ENCODE results near the gene ZNF317. TPM values are rescaled to one million over a fixed set of nuclear protein-coding genes. Genes with fewer than 3 reads are reported as not detected.
"Not testable (repeated sequence)": the region's sequence is repeated elsewhere in the genome, so short reads cannot be mapped to it uniquely, and the experiment has no call there.

The ZNF317 gene
- total RNA-seq, 2 donors from 2014 or later: 45.7 to 50.4 TPM

DNA sequence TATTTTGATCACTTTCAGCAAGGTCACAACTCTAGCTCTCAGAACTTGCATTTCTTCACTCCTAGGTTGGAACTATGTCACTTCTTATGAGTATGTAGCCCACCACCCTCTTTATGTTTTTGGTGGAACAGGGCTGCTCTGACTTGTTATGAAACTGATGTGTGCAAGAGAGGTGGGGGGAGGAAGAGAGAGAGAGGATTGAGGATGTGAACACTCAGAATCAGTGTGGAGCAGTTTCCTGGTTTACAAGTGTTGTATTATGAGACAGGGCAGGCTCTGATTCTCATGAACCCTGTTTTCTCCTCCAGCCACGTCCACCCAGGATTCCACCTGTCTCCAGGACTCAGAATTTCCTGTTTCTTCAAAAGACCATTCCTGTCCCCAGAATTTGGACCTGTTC, 16.1 kb downstream of the ZNF317 start:
- DNase-seq (ENCODE audit: low spot score in 2 of 2) (no peak), ATAC-seq (peak in 1 of 2 donors; percentile 18)
- peaks cover 15 to 53% of the 10 kb centered on the region in 2 donors for H3K9me3 Mint-ChIP-seq
- H3K36me3 Mint-ChIP-seq: peaks cover 84 to 100% of the 10 kb centered on the region in 2 donors
- H3K27ac Mint-ChIP-seq: peak overlapping the region in 1 of 2 donors; percentile 44

DNA sequence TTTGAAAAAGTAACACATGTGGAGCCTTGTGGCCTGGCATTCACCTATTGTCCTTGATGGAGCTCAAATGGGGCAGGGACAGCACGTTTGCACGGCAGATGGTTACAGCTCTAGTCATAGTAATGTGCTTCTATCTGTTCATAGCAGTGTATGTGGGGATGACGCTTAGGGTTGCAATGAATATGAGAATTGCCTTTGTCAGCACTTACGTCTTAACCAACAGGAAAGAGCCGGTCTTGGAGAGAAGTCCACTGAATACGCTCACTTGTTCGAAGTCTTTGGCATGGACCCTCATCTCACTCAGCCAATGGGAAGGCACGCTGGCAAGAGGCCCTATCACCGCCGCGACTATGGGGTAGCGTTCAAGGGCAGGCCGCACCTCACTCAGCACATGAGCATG, 19.7 kb downstream of the ZNF317 start:
- Mint-ChIP-seq H3K36me3 (peaks cover 89 to 100% of the 10 kb centered on the region in 2 donors), H3K9me3 (peaks cover 18 to 48% of the 10 kb centered on the region in 2 donors), H3K27ac (no peak overlapping the region)
- DNase-seq (ENCODE audit: low spot score in 2 of 2): no peak
- no peak for ATAC-seq

DNA sequence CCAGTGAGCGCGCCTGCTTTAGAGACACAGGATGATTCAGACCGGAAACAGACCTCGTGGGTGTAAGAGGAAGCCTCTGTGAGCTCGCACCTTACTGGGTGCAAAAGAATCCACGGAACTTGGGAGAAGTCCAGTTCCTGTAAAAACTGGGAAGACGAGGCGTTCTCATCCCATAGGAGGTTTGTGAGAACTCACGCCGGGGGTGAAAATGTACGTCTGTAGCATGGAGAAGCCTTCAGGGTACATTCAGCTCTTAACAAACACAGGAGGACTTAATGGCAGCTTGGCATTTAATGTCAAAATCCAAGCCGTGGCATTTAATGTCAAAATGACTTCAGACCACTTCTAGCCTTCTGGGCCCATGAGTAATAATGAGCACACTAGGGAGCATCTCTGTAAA, 21.2 kb downstream of the ZNF317 start:
- ATAC-seq (no peak), DNase-seq (ENCODE audit: low spot score in 2 of 2) (no peak)
- peaks cover 84 to 100% of the 10 kb centered on the region in 2 donors for H3K36me3 Mint-ChIP-seq
- H3K27ac Mint-ChIP-seq: no peak overlapping the region
- H3K9me3 Mint-ChIP-seq: peaks cover 18 to 47% of the 10 kb centered on the region in 2 donors

DNA sequence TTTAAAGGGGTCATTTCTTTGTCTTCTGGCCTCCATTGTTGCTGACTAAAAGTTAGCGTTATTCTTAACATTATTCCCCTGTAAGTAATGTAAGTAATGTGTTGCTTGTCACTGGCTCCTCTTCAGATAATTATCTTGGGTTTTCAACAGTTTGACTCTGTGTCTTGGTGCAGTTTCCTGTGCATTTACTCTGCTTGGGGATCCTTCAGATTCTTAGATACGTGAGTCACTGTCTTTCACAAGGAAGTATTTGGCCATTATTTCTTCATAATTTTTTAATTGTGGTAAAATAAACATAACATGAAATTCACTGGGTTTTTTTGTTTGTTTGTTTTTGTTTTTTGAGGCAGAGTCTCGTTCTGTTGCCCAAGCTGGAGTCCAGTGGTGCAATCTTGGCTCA, 25.1 kb downstream of the ZNF317 start:
- Mint-ChIP-seq H3K27ac (no peak overlapping the region), H3K36me3 (peaks cover 54 to 84% of the 10 kb centered on the region in 2 donors), H3K9me3 (peaks cover 14 to 57% of the 10 kb centered on the region in 2 donors)
- DNase-seq (ENCODE audit: low spot score in 2 of 2): no peak
- no peak for ATAC-seq

DNA sequence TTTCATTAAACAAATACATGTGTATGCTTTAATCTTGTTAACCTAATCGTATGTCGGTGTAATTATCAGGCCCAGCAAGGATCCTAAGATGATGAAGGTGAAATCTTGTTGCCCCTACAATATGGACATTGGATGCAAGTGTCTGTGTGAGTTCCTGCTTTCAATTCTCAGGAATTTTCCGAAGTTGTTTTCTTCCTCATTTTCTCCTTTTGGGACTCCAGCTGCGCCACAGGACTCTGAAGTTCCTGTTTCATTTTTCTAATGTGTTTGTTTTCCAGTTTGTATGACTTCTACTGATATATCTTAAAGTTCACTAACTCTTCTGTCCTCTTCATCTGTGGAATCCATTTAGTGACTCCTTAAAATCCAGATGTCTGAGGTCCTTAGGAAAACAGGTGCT, 26.6 kb downstream of the ZNF317 start:
- peaks cover 39 to 68% of the 10 kb centered on the region in 2 donors for H3K36me3 Mint-ChIP-seq
- DNase-seq (ENCODE audit: low spot score in 2 of 2) (no peak), ATAC-seq (no peak)

DNA sequence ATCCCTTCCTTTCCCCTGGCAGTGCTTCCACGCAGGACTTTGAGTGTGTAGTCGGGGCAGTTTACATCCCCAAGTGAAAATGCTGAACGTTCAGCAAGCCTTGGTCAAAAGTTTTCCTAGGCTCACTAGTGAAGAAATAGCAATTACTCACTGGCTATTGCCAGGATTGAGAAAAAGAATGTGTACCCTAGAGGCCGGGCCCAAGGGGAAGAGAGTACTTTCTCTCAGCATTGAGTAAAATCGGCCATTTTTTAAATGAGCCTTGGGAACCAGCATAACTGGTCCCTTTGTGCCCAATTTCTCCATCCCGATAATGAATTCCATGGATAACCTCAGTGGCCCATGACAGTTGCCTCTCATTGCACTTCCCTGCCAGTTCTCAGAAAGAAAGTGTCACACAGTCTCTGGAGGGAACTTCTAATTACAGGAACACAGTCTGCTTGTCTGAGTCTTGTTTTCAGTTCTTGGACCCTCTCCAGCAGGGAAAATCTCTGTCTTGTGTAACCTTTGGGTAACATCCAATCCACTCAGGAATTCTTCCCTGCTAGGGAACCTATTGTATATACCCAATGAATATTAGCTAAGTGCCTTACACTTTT, 31.3 kb downstream of the ZNF317 start:
- peaks cover 3 to 29% of the 10 kb centered on the region in 2 donors for H3K9me3 Mint-ChIP-seq
- peaks cover 8 to 22% of the 10 kb centered on the region in 2 donors for H3K36me3 Mint-ChIP-seq
- no peak for DNase-seq (ENCODE audit: low spot score in 2 of 2)
- no peak overlapping the region for H3K27ac Mint-ChIP-seq
- no peak for ATAC-seq

More for the DNA sequence above, 26.6 kb downstream of the ZNF317 start:
- Mint-ChIP-seq H3K27ac (no peak overlapping the region), H3K9me3 (peaks cover 6 to 44% of the 10 kb centered on the region in 2 donors)

DNA sequence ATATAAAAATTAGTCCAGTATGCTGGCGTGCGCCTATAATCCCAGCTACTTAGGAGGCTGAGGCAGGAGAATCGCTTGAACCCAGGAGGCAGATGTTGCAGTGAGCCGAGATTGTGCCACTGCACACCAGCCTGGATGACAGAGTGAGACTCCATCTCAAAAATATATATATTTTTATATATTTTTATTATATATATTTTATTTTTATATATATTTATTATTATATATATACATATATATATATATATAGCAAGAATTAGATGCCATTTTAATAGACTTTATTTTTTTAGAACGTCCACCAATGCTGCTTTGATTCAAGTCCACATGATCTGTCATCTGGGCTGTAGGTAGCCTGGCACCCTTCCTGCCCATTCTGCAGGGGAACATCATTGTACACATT, 35.1 kb downstream of the ZNF317 start:
- no peak for DNase-seq (ENCODE audit: low spot score in 2 of 2)
- Mint-ChIP-seq H3K36me3 (no peaks in the 10 kb centered on the region), H3K27ac (no peak overlapping the region), H3K9me3 (peaks cover 0 to 10% of the 10 kb centered on the region in 2 donors)
- ATAC-seq: no peak

DNA sequence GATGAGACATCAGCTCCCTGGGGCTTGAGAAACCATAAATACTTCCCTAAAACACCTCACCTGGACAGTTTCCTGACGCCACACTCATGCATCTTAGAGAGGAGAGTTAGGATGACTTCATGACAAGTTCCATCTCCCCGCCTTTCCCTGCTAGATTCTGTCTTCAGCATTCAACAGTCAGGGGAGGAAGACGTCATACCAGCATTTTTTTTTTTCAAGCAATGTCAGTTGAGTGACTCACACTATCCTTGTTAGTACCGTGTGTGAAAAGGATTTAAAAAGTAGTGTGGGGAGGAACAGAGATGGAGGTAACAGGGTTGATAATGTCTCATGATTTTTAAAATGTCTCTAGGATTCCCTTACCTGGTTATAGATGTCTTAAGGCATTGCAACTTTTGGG, 38.7 kb downstream of the ZNF317 start, which contains the start of gene OR7D2:
Gene OR7D2 (plus strand): TSS at position 79 of the 400 bp plus-strand sequence. CDS start 6,803 bp downstream, outside the sequence.
- ATAC-seq: no peak
- no peak within 1 kb of the TSS for H3K27ac Mint-ChIP-seq
- H3K9me3 Mint-ChIP-seq: peaks cover 0 to 5% of the 10 kb centered on the region in 2 donors
- no peaks in the 10 kb centered on the region for H3K36me3 Mint-ChIP-seq
- no peak for DNase-seq (ENCODE audit: low spot score in 2 of 2)

DNA sequence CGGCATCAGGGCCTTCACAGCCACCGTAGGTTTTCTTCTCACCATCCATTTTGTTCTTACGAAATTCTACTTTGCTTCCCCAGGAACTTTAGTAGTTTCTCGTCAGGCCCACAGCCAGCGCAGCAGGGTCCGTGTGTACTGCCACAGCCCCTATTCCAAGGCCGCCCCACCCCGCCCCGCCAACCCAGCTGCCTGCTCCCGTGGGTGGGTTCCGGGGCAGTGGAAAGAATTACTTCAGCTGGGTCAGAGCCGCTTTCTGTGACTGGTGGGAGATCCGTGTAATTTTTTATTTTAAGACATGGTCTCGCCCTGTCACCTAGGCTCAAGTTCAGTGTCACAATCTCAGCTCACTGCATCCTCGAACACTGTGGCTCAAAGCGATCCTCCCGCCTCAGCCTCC, 42.8 kb downstream of the ZNF317 start:
- Mint-ChIP-seq H3K9me3 (peaks cover 0 to 11% of the 10 kb centered on the region in 2 donors), H3K27ac (no peak overlapping the region), H3K36me3 (peaks cover 0 to 8% of the 10 kb centered on the region in 2 donors)
- ATAC-seq: no peak
- DNase-seq (ENCODE audit: low spot score in 2 of 2): no peak

DNA sequence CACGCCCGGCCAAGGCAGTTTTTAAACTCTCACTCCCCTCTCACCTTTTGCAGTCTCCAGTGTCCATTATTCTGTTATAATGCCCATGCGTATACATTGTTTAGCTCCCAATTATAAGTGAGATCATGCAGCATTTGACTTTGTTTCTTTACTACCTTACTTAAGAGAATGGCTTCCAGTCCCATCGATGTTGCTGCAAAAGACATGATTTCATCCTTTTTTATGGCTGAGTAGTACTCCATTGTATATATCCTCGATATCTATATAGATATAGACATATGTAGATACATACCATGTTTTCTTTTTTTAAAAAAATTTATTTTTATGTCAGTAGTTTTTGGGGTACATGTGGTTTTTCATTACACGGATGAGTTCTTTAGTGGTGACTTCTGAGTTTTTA, 47.0 kb downstream of the ZNF317 start:
- DNase-seq (ENCODE audit: low spot score in 2 of 2): no peak
- H3K36me3 Mint-ChIP-seq: peaks cover 8 to 14% of the 10 kb centered on the region in 2 donors
- H3K9me3 Mint-ChIP-seq: peaks cover 0 to 24% of the 10 kb centered on the region in 2 donors
- H3K27ac Mint-ChIP-seq: no peak overlapping the region
- ATAC-seq: no peak

DNA sequence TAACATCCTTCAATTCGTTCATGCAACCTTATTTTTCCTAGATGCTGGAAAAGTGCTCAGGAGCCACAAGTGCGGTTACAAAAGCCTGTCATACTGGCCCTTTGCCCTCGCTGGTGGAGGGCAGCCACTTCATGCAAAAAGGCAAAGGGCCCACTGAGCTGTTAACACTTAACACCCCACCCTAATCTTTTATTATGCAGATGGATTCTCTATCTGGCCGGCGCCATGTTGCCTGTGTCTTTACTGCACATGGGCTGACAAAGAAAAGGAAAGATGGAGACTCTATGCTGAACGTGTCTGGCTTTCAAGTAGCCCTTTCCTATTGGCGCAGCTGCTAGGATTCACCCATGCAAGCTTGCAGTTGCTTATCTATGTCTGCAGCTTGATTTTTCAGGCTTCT, 49.3 kb downstream of the ZNF317 start:
- ATAC-seq: no peak
- H3K9me3 Mint-ChIP-seq: peaks cover 0 to 27% of the 10 kb centered on the region in 2 donors
- H3K27ac Mint-ChIP-seq: no peak overlapping the region
- peaks cover 8 to 14% of the 10 kb centered on the region in 2 donors for H3K36me3 Mint-ChIP-seq
- no peak for DNase-seq (ENCODE audit: low spot score in 2 of 2)

DNA sequence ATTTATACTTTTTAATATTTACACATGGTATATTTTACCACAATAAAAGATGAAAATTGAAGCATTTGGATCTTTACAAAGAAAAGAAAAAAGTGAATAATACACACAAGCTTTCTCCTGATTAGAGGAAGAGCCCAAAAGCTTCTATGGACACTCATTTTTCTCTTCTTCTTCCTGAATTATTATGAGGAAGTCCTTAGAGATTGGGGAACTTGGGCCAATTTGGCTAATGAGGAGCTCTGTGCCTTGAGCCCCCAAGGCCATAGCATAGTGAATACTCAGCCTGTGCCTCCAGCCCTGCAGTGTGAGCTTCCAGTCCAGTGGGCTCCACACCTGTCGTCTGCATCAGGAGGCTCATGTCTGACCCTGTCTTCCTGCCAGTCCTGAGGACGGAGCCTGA, 57.8 kb downstream of the ZNF317 start:
- DNase-seq (ENCODE audit: low spot score in 2 of 2); ATAC-seq; H3K36me3 Mint-ChIP-seq; H3K27ac Mint-ChIP-seq; H3K9me3 Mint-ChIP-seq: not testable (repeated sequence)

DNA sequence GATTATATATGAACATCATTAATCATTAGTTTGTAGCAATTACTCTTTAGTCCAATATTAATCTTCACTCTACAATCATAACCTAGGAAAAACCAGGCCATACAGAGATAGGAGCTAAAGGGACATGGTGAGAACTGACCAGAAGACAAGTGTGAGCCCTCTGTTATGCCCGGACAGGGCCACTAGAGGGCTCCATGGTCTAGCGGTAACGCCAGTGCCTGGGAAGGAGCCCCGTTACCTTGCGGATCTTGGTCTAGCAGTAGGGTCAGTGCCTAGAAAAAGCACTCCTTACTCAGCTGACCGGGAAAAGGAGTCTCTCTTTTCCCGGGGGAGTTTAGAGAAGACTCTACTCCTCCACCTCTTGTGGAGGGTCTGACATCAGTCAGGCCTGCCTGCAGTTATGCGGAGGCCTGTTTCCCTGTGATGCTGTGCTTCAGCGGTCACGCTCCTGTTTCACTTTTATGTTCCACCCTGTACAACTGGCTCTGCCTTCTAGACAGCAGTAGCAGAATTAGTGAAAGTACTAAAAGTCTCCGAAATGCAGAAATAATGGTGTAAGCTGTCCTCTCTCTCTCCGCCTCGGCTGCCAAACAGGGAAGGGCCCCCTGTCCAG, 65.4 kb downstream of the ZNF317 start:
- Mint-ChIP-seq H3K36me3 (no peaks in the 10 kb centered on the region), H3K9me3 (no peaks in the 10 kb centered on the region), H3K27ac (no peak overlapping the region)
- DNase-seq (ENCODE audit: low spot score in 2 of 2) (peak; percentile 65 to 71), ATAC-seq (peak; percentile 63 to 79)

Other genes starting within 250 kb of the ZNF317 start
- gene MUC16, start 130.0 kb upstream of the ZNF317 start, total RNA-seq: under 1 TPM in 1 of 2 donors, not detected in 1; 0.02 TPM
- not detected for gene OR1M1, start 53.3 kb upstream of the ZNF317 start, total RNA-seq
- not detected for gene OR7G2, start 32.9 kb upstream of the ZNF317 start, total RNA-seq
- gene OR7G1, start 24.6 kb upstream of the ZNF317 start, total RNA-seq: not detected
- not detected for gene OR7G3, start 13.4 kb upstream of the ZNF317 start, total RNA-seq
- gene OR7D2, start 38.6 kb downstream of the ZNF317 start, total RNA-seq: under 1 TPM; 0.08 to 0.57 TPM
- not detected for gene OR7D4, start 79.2 kb downstream of the ZNF317 start, total RNA-seq
- gene OR7E24, start 110.5 kb downstream of the ZNF317 start, total RNA-seq: not detected
- gene ZNF699, start 169.4 kb downstream of the ZNF317 start, total RNA-seq: 1 to 10 TPM; 6.0 to 8.8 TPM
- gene ZNF559, start 183.8 kb downstream of the ZNF317 start, total RNA-seq: 1 to 10 TPM; 8.2 to 9.2 TPM
- gene ZNF177, start 222.6 kb downstream of the ZNF317 start, total RNA-seq: 1 to 10 TPM in 1 of 2 donors, under 1 TPM in 1; 0.41 to 1.2 TPM